ENCODE data around the gene SLC35F6.
"Not testable (repeated sequence)": the region's sequence is repeated elsewhere in the genome, so short reads cannot be mapped to it uniquely, and the experiment has no call there.

Gene SLC35F6

DNA sequence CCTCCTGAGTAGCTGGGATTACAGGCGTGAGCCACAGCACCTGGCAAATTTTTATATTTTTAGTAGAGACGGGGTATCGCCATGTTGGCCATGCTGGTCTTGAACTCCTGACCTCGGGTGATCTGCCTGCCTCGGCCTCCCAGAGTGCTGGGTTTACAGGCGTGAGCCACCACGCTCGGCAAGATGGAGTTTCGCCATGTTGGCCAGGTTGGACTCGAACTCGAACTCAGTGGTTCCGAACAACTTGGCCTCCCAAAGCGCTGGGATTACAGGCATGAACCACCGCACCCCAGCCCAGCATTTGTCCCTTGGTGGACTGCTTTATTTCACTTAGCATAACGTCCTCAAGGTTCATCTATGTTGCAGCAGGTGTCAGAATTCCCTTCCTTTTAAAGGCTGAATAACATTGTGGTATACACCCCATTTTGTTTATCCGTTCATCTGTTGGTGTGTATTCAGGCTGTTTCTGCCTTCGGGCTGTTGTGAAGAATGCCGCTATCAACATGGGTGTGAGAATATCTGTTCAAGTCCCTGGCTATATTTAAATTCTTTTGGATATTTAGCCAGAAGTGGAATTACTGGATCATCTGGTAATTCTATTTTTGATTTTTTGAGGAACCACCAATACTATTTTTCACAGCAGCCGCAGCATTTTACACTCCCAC, 20.6 kb downstream of the SLC35F6 start:
- H3K36me3 Mint-ChIP-seq: peaks cover 5% of the 10 kb centered on the region
- H3K27me3 Mint-ChIP-seq: peaks cover 12% of the 10 kb centered on the region
- peak overlapping the region; percentile 86 for H3K4me3 Mint-ChIP-seq
- H3K27ac Mint-ChIP-seq: peak overlapping the region; percentile 72
- H3K9me3 Mint-ChIP-seq: no peaks in the 10 kb centered on the region
- peaks cover 14% of the 10 kb centered on the region for H3K4me1 Mint-ChIP-seq

DNA sequence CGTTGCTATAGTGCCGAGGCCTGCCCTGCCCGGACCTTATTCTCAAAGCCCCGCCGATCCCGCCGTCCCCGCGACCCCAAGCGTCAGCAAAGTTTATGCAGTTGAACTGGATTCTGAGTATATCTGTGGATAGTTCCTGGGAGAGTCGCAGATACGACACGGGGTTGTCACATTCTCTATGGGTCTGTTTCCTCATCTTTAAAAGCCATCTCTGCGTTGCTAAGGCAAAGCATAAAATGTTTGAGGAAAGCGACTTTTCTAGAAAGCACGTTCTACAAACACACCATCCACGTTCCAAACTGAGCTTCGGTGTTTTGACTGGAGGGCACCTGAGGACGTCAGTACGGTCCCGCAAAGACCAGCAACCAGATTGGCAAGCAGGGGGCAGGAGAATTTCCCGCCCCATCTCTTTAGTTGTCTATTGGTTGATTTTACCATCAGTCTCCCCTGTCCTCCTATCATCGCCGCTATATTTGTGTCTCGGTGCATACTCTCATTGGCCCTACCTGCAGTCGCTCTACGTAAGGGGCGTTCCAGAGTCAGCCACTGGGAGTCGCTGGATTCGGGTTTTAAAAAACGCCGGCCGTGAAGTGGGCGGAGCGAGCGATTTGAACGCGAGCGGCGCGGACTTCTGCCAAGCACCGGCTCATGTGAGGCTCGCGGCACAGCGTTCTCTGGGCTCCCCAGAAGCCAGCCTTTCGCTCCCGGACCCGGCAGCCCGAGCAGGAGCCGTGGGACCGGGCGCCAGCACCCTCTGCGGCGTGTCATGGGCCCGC, 21.5 kb downstream of the SLC35F6 start, which contains the start of gene CENPA:
TSS of gene CENPA (plus strand) at position 626 of the 776 bp plus-strand sequence. CDS start at position 767, 141 bp downstream.
- Mint-ChIP-seq H3K4me1 (peaks cover 14% of the 10 kb centered on the region), H3K27me3 (peaks cover 12% of the 10 kb centered on the region), H3K4me3 (peak within 1 kb of the TSS; percentile 86), H3K27ac (peak within 1 kb of the TSS; percentile 72), H3K36me3 (peaks cover 2% of the 10 kb centered on the region), H3K9me3 (no peaks in the 10 kb centered on the region)

DNA sequence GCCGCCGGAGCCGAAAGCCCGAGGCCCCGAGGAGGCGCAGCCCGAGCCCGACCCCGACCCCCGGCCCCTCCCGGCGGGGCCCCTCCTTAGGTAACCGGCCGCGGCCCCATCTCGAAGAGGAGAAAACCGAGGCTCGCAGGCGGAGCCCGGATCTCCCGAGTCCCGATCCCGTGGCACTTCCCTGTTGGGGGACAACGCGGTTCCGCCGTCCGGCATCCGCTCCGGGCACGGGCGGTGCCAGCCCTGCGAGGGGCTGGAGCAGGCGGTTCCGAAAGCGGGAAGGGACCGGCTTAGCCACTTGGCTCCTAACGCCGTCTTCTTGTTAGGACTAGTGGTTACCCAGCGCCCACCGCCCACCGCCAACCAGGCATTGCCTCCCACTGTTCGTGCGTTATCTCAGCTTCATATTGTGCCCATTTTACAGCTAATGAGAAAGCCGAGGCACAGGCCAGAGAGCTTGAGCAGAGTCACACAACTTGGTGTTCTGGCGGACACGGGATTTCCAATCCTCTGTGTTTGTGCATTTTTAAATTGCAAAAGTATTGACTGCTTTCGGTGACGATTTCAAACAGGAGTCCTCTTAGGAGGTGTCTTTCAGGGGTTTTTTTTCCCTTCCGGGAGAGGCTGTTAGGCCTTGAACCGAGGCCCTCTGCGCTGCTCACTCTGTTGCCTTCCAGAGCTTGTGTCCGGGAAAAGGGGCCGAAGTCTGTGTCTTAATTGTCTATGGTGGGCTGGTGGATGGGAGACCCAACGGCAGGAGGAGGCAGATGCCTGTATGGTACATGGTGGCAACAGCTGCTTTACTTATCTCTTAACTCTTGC, 22.3 kb downstream of the SLC35F6 start:
- Mint-ChIP-seq H3K4me1 (peaks cover 14% of the 10 kb centered on the region), H3K27me3 (peaks cover 12% of the 10 kb centered on the region), H3K4me3 (peak overlapping the region; percentile 57), H3K36me3 (no peaks in the 10 kb centered on the region), H3K27ac (no peak overlapping the region), H3K9me3 (no peaks in the 10 kb centered on the region)

DNA sequence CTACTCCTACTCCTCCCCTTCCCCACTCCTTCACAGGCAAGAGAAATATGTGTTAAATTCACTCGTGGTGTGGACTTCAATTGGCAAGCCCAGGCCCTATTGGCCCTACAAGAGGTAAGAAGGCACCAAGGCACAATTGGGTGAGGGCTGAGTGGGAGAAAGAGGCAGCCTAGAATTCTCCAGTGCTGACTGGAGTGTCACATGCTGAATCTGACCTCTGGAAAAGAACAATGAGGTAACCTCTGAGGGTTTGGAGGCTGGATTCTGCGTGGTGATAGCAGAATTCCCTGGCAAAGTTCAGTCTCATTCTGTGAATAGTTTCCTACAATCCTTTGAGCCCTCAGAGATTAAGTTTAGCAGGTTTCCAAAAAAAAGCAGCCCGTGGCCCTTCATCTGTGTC, 28.6 kb downstream of the SLC35F6 start:
- no peak overlapping the region for H3K27ac Mint-ChIP-seq
- no peak overlapping the region for H3K4me3 Mint-ChIP-seq
- no peaks in the 10 kb centered on the region for H3K9me3 Mint-ChIP-seq

DNA sequence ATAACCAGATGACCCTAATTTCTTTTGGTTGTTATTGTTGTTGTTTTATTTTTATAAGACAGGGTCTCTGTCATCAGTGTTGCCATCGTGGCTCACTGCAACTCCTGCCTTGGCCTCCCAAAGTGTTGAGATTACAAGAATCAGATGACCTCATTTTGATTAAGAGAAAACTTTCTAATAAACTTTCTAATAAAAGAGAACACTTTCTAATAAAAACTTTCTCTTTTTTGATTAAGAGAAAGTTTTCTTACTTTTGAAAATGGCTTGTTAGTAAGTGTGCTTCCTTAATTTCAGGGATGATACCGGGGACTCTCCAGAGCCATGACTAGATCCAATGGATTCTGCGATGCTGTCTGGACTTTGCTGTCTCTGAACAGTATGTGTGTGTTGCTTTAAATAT, 29.4 kb downstream of the SLC35F6 start:
- Mint-ChIP-seq H3K27me3 (peaks cover 2% of the 10 kb centered on the region), H3K27ac (no peak overlapping the region), H3K4me1 (no peaks in the 10 kb centered on the region), H3K36me3 (no peaks in the 10 kb centered on the region), H3K9me3 (no peaks in the 10 kb centered on the region), H3K4me3 (no peak overlapping the region)

More for the DNA sequence above, 28.6 kb downstream of the SLC35F6 start:
- Mint-ChIP-seq H3K27me3 (peaks cover 7% of the 10 kb centered on the region), H3K4me1 (no peaks in the 10 kb centered on the region), H3K36me3 (no peaks in the 10 kb centered on the region)

DNA sequence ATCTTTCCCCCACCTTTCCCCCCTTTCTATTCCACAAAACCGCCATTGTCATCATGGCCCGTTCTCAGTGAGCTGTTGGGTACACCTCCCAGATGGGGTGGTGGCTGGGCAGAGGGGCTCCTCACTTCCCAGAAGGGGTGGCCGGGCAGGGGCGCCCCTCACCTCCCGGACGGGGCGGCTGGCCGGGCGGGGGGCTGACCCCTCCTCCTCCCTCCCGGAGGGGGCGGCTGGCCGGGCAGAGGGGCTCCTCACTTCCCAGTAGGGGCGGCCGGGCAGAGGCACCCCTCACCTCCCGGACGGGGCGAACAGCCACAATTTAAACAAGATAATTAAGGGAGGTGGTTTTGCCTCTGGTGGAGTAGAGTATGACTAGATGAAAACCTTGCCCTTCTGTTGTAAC, 31.1 kb downstream of the SLC35F6 start:
- not testable (repeated sequence) for H3K4me3 Mint-ChIP-seq, H3K36me3 Mint-ChIP-seq, H3K27me3 Mint-ChIP-seq, H3K27ac Mint-ChIP-seq, H3K9me3 Mint-ChIP-seq, H3K4me1 Mint-ChIP-seq

DNA sequence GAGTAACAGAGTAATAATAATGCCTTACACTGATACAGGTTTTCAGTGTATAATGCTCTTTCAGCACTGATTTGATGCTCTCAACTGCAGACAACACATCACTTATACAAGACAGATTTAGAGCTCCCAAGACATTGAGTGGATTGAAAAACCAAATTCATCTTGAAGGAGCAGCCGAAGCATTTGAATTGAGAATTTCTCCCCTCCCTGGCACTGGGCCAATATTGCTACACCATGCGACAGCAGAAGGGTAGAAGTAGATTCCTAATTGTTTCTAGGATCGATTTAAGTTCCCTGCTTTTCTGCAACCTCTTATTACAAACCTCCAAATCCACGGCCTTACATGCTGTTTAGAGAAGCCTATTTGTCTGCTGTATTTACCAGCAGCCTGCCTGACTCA, 37.2 kb downstream of the SLC35F6 start:
- no peaks in the 10 kb centered on the region for H3K9me3 Mint-ChIP-seq
- H3K4me3 Mint-ChIP-seq: no peak overlapping the region
- H3K36me3 Mint-ChIP-seq: no peaks in the 10 kb centered on the region
- H3K27ac Mint-ChIP-seq: peak overlapping the region; percentile 70
- no peaks in the 10 kb centered on the region for H3K4me1 Mint-ChIP-seq
- H3K27me3 Mint-ChIP-seq: no peaks in the 10 kb centered on the region

DNA sequence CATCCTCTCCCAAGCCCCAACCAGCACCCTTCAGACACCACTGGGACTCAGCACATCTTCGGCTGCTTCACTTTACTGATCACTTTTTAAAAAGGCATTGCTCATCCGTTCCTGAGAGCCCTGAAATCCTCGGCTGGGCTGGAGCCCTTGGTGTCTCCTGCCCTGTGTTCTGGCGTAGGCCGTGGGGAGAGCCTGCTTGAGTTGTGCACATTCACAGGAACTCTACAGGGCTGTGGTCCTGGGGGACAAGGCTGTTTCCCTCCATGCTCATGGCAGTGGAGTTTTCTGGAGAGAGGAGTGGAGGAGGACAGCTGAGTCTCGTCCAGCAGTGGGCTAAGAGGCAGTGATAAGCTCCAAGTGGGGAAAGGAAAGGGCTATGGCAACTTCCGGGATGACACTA, 37.7 kb downstream of the SLC35F6 start:
- Mint-ChIP-seq H3K9me3 (no peaks in the 10 kb centered on the region), H3K36me3 (no peaks in the 10 kb centered on the region), H3K27me3 (no peaks in the 10 kb centered on the region), H3K4me1 (no peaks in the 10 kb centered on the region), H3K27ac (peak overlapping the region; percentile 70), H3K4me3 (no peak overlapping the region)

DNA sequence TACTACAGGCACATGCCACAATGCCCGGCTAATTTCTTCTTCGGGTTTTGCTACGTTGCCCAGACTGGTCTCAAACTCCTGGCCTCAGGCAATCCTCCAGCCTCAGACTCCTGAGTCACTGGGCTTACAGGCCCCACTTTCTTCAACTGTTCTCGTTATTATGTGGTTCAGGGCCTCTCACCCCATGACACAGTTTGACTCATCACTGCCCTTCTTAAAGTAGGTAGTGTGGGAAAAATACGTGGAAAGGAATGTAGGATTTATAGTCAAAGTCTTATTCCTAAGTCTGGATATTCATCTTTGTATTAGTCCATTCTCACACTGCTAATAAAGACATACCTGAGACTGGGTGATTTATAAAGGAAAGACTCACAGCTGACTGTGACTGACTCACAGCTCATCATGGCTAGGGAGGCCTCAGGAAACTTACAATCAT, 41.2 kb downstream of the SLC35F6 start:
- Mint-ChIP-seq H3K36me3 (no peaks in the 10 kb centered on the region), H3K4me1 (peaks cover 25% of the 10 kb centered on the region), H3K27me3 (no peaks in the 10 kb centered on the region), H3K9me3 (no peaks in the 10 kb centered on the region), H3K27ac (no peak overlapping the region), H3K4me3 (no peak overlapping the region)

DNA sequence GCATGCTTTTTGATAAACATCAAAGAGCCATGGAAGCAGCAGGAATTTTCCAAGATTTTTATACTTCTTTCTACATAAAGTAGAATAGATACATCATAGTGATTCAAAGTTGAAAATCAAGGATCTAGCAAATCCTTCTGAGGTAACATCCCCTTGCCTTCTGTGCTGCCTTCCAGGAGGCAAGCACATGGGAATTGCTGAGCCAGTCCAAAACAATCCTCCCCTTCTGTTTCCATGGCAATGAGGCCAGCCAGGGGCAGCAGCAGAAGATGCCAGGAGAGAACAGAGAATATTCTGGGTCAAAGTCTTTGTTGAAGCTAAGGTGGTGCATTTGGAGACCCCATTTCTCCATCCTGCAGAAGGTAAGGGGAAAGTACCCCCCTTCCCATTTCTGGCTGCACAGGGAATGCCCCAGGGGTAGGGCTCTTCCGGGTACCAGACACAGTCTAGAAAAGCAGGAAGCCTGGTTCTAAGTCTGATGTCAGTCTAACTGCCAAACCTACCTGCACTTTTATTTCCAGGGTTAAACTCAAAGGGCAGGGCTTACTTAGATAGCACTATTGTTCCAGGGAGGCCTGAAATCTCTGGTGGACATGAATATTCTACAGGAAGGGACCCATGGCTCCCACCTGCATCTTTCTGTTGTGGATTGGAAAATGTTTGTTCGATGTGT, 43.8 kb downstream of the SLC35F6 start:
- no peaks in the 10 kb centered on the region for H3K36me3 Mint-ChIP-seq
- H3K4me3 Mint-ChIP-seq: no peak overlapping the region
- no peaks in the 10 kb centered on the region for H3K27me3 Mint-ChIP-seq
- H3K9me3 Mint-ChIP-seq: no peaks in the 10 kb centered on the region
- peak overlapping the region; percentile 55 for H3K27ac Mint-ChIP-seq
- H3K4me1 Mint-ChIP-seq: peaks cover 48% of the 10 kb centered on the region

DNA sequence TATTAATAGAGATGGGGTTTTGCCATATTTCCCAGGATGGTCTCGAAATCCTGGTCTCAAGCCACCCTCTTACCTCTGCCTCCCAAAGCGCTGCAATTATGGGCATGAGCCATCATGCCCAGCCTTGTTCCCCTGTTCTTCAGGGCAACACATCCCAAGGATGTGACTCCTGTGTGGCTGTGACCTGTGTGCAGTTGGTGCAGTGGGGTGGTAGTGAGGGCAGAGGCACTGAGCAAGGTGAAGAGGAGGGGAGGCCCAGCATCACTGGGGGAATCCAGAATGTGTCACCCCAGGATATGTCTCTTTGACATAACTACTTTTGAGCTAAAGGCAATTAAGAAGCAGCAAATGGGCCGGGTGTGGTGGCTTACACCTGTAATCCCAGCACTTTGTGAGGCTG, 45.1 kb downstream of the SLC35F6 start:
- no peak overlapping the region for H3K27ac Mint-ChIP-seq

DNA sequence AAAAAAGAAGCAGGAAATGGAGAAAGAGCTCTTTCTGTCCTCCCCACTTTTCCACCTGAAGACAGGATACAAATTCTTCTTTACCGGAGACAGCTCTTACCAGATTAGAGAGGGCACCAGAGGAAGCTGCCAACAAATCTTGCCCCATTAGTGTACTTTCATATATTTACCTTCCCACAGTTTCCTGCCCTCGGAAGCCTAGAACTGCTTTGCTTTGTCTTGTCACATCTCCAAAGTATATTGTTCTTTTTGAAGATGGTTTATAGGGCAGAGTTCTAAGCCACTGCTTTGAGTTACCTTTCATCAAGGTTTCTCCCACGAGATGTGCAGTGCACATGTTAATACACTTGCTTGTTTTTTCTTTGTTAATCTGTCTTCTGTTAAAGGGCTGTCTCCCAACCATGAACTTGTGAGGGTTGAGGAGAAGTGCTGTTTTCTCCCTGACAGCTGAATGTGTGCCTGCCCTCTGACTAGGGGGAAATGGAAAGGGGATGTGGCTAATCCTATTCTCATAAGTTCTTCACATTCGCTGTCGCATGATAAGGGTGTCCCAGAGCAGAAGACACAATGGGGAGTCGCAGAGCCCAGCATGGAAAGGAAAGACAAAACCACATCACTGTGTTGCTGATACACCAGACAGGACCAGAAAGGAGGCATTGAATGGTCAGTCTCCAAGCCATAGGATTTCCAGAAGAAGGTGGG, 45.9 kb downstream of the SLC35F6 start:
- Mint-ChIP-seq H3K4me3 (peak overlapping the region; percentile 47), H3K27ac (peak overlapping the region; percentile 78)

More for the DNA sequence above, 45.1 kb downstream of the SLC35F6 start:
- no peaks in the 10 kb centered on the region for H3K36me3 Mint-ChIP-seq
- peaks cover 51% of the 10 kb centered on the region for H3K4me1 Mint-ChIP-seq
- no peaks in the 10 kb centered on the region for H3K27me3 Mint-ChIP-seq
- no peak overlapping the region for H3K4me3 Mint-ChIP-seq
- no peaks in the 10 kb centered on the region for H3K9me3 Mint-ChIP-seq

DNA sequence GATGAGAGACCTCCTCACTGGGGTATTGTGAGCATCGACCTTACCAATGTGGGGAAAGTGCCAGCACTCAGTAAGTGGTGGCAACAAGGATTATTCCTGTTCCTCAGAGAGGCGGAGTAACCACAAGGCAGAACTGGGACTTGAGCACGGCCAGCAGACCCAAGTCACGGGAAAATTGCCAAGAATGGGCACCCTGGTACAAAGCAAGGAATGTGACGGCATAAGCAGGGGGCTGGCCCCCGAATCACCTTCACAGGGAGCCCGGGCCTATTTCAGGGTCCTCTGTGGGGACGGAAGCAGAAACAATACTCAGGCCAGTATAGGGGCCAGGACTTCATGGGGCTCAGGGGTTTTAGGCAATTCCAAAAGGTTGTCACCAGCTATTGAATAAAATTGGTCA, 47.2 kb downstream of the SLC35F6 start:
- peaks cover 51% of the 10 kb centered on the region for H3K4me1 Mint-ChIP-seq
- H3K27me3 Mint-ChIP-seq: peaks cover 2% of the 10 kb centered on the region
- no peak overlapping the region for H3K4me3 Mint-ChIP-seq
- H3K27ac Mint-ChIP-seq: no peak overlapping the region
- H3K9me3 Mint-ChIP-seq: no peaks in the 10 kb centered on the region
- H3K36me3 Mint-ChIP-seq: no peaks in the 10 kb centered on the region

More for the DNA sequence above, 45.9 kb downstream of the SLC35F6 start:
- peaks cover 51% of the 10 kb centered on the region for H3K4me1 Mint-ChIP-seq
- H3K27me3 Mint-ChIP-seq: no peaks in the 10 kb centered on the region
- no peaks in the 10 kb centered on the region for H3K9me3 Mint-ChIP-seq
- H3K36me3 Mint-ChIP-seq: no peaks in the 10 kb centered on the region

DNA sequence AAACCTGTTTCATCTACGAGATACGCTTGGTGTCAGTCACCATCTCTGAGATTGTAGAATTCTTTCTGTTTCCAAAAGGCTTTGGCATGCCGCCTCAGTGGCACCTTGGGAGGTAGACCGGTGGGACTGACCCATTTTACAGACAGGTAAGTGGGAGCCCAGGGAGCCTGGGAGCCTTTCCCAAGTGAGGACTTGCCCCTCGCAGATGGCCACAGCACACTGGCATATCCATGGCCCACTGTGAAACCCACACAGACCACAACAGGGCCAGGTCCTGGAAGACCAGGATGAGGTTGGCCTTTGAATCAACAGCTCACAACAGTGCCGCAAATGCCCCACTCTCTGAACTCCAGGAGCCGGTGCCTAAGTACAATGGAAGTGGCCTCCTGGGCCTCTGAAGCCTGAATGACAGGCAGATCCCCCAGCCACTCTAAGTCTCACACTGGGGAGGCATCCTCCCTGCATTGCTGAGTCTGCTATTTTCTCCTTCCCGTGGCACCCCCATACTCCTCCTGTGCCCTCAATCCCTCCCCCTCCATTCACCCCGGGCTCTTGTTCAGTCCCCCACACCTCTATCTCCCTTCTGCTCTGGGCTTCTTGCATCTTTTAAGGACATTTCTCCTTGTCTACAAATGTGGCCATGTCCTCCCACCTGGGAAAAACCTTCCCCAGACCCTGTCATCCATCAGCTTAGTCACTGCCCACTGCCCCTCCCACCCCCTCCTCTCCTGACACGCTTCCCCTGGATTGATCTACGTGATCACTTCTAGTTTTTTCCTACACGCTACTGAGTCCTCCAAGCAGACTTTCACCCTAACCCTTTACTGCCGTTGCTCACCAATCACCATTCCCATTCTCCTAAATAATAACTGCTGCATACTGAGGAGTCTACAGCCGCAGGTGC, 48.0 kb downstream of the SLC35F6 start:
- H3K9me3 Mint-ChIP-seq: no peaks in the 10 kb centered on the region
- H3K4me1 Mint-ChIP-seq: peaks cover 51% of the 10 kb centered on the region
- H3K36me3 Mint-ChIP-seq: no peaks in the 10 kb centered on the region
- H3K27ac Mint-ChIP-seq: no peak overlapping the region
- H3K4me3 Mint-ChIP-seq: no peak overlapping the region
- H3K27me3 Mint-ChIP-seq: peaks cover 6% of the 10 kb centered on the region

Data from activated naive CD4-positive, alpha-beta T cell treated with anti-CD3 and anti-CD28 coated beads, Interleukin-2, amount 50 U/mL, for 24 hours (primary cell).